ENCODE results near the gene FNDC10. TPM values are rescaled to one million over a fixed set of nuclear protein-coding genes. Genes with fewer than 3 reads are reported as not detected.
A peak's percentile ranks its signal among the peaks of the same experiment; 100 is the strongest.

FNDC10 gene
- total and polyA plus RNA-seq, 10 donors = 2.2 to 8.8 (median 4.6) TPM

DNA sequence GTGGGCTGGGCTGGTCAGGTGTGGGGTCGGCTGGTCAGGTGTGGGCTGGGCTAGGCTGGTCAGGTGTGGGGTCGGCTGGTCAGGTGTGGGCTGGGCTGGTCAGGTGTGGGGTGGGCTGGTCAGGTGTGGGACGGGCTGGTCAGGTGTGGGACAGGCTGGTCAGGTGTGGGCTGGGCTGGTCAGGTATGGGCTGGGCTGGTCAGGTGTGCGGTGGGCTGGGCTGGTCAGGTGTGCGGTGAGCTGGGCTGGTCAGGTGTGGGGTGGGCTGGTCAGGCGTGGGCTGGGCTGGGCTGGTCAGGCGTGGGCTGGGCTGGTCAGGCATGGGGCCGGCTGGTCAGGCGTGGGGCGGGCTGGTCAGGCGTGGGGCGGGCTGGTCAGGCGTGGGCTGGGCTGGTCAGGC, 6.3 kb upstream of the FNDC10 start:
- WGBS, 5 donors = 78 to 91% (median 87%) methylated on average over 7 to 13 of the region's 13 CpGs
- H3K27ac ChIP-seq = peak overlapping the region in 3 of 8 donors; percentile 83 to 90 (median 85)

GRCh38 chr1:1605724-1606123, 5.8 kb upstream of the FNDC10 start:
- H3K36me3 ChIP-seq = no peaks in the 10 kb centered on the region
- peaks cover 0 to 11% (median 0%) of the 10 kb centered on the region in 7 donors for H3K27me3 ChIP-seq (replicated peaks in 1 of 7)
- H3K27ac ChIP-seq = no peak overlapping the region
- H3K4me1 ChIP-seq = peaks cover 0 to 48% (median 23%) of the 10 kb centered on the region in 6 donors
- WGBS, 5 donors = 81 to 94% (median 91%) methylated on average over 16 to 17 of the region's 17 CpGs
- intact Hi-C loops (cut with DNase I; ENCODE audit: low total_unique reads) = no loop called here
- H3K9me3 ChIP-seq = no peaks in the 10 kb centered on the region
- no peak overlapping the region for H3K4me3 ChIP-seq
- no peak for DNase-seq
- TF ChIP-seq, protein P1, sequence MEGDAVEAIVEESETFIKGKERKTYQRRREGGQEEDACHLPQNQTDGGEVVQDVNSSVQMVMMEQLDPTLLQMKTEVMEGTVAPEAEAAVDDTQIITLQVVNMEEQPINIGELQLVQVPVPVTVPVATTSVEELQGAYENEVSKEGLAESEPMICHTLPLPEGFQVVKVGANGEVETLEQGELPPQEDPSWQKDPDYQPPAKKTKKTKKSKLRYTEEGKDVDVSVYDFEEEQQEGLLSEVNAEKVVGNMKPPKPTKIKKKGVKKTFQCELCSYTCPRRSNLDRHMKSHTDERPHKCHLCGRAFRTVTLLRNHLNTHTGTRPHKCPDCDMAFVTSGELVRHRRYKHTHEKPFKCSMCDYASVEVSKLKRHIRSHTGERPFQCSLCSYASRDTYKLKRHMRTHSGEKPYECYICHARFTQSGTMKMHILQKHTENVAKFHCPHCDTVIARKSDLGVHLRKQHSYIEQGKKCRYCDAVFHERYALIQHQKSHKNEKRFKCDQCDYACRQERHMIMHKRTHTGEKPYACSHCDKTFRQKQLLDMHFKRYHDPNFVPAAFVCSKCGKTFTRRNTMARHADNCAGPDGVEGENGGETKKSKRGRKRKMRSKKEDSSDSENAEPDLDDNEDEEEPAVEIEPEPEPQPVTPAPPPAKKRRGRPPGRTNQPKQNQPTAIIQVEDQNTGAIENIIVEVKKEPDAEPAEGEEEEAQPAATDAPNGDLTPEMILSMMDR (IDR thresholded peaks at IDR 0.05 in 8 of 11, conservative IDR thresholded peaks at IDR 0.05 in 3 of 11) = no peak
- TF ChIP-seq POLR2AphosphoS5 (IDR thresholded peaks at IDR 0.05) (no peak), POLR2A (IDR thresholded peaks at IDR 0.05) (no peak)

More for the DNA sequence above, 6.3 kb upstream of the FNDC10 start:
- Histone ChIP-seq H3K9me3 (no peaks in the 10 kb centered on the region), H3K4me3 (no peak overlapping the region), H3K27me3 (replicated peaks in 1 of 7) (peaks cover 0 to 6% (median 0%) of the 10 kb centered on the region in 7 donors), H3K4me1 (peaks cover 0 to 46% (median 21%) of the 10 kb centered on the region in 6 donors), H3K36me3 (no peaks in the 10 kb centered on the region)
- intact Hi-C loops (cut with DNase I; ENCODE audit: low total_unique reads) = no loop called here
- TF ChIP-seq, protein P1 (IDR thresholded peaks at IDR 0.05 in 8 of 11, conservative IDR thresholded peaks at IDR 0.05 in 3 of 11) = no peak
- TF ChIP-seq POLR2A (IDR thresholded peaks at IDR 0.05) (no peak), POLR2AphosphoS5 (IDR thresholded peaks at IDR 0.05) (no peak)
- DNase-seq = peak; percentile 77

- WGBS, 5 donors = 75 to 84% (median 81%) methylated on average over 14 of the region's 14 CpGs
- TF ChIP-seq POLR2AphosphoS5 (IDR thresholded peaks at IDR 0.05) (no peak), POLR2A (IDR thresholded peaks at IDR 0.05) (no peak)
- TF ChIP-seq, protein P1 (IDR thresholded peaks at IDR 0.05 in 8 of 11, conservative IDR thresholded peaks at IDR 0.05 in 3 of 11) = no peak
- intact Hi-C loops (cut with DNase I; ENCODE audit: low total_unique reads) = no loop called here
- H3K36me3 ChIP-seq = no peaks in the 10 kb centered on the region
- peaks cover 0 to 17% (median 4%) of the 10 kb centered on the region in 7 donors for H3K27me3 ChIP-seq (replicated peaks in 1 of 7)
- H3K4me3 ChIP-seq = no peak overlapping the region
- peaks cover 4 to 49% (median 27%) of the 10 kb centered on the region in 6 donors for H3K4me1 ChIP-seq
- H3K9me3 ChIP-seq = no peaks in the 10 kb centered on the region
- no peak overlapping the region for H3K27ac ChIP-seq
- DNase-seq = peak; percentile 76
Observed at GRCh38 chr1:1605034-1605591, 5.2 kb upstream of the FNDC10 start.

DNA sequence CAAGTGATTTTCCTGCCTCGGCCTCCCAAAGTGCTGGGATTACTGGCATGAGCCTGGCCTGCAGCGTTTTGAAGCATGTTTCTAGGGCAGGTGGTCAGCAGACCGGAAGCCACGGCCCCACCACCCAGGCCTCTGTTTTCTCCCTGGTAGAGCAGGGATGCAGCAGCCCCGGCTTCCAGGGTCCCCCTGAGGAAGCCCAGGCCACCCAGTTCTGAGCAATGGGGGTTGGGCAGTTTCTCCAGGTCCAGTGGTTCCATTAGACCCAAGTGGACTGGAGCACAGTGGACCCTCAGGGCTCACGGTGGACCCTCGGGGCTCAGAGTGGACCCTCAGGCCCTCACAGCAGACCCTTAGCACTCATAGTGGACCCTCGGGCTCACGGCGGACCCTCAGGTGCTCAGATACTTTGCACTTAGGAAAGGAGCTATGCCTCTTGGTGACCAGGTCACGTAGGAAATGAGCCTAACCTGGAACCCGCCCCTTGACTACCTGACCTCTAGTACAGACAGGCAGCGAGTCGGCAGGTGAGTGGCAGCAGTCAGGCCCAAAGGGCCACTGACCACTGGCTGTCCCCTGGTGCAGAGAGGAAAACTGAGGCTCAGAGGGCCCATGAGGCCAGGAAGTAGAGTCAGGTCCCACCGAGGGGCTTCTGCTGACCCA, 4.6 kb upstream of the FNDC10 start:
- Histone ChIP-seq H3K27ac (no peak overlapping the region), H3K27me3 (replicated peaks in 1 of 7) (peaks cover 0 to 19% (median 4%) of the 10 kb centered on the region in 7 donors), H3K36me3 (no peaks in the 10 kb centered on the region), H3K4me1 (peaks cover 4 to 50% (median 28%) of the 10 kb centered on the region in 6 donors), H3K4me3 (no peak overlapping the region), H3K9me3 (no peaks in the 10 kb centered on the region)
- intact Hi-C loops (cut with DNase I; ENCODE audit: low total_unique reads) = no loop called here
- WGBS, 5 donors = 81 to 93% (median 85%) methylated on average over 13 to 15 of the region's 15 CpGs
- TF ChIP-seq POLR2A (IDR thresholded peaks at IDR 0.05) (no peak), POLR2AphosphoS5 (IDR thresholded peaks at IDR 0.05) (no peak)
- TF ChIP-seq, protein P1 (IDR thresholded peaks at IDR 0.05 in 8 of 11, conservative IDR thresholded peaks at IDR 0.05 in 3 of 11) = no peak
- peak; percentile 70 for DNase-seq
